ENCODE results near the gene CCDC88B.

The CCDC88B gene

DNA sequence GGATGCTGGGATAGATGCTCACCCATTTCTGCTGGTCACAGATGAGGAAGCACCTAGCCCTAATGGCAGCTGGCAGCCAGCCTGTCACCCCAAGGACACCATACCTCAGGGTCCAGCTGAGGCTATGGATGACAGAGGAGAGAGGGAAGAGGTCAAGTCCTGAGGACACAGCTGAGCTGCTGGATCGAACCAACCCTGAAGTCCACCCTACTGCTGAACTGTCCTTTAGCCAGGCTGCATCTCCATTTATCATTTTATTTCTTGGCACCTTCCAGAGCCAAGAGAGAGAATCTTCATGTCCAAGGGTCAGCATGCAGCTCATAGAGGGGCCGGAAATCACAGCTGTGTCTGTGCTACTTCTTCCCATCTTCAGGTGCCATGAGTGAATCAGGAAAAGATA, 49.8 kb downstream of the CCDC88B start:
- TF ChIP-seq, protein P1, sequence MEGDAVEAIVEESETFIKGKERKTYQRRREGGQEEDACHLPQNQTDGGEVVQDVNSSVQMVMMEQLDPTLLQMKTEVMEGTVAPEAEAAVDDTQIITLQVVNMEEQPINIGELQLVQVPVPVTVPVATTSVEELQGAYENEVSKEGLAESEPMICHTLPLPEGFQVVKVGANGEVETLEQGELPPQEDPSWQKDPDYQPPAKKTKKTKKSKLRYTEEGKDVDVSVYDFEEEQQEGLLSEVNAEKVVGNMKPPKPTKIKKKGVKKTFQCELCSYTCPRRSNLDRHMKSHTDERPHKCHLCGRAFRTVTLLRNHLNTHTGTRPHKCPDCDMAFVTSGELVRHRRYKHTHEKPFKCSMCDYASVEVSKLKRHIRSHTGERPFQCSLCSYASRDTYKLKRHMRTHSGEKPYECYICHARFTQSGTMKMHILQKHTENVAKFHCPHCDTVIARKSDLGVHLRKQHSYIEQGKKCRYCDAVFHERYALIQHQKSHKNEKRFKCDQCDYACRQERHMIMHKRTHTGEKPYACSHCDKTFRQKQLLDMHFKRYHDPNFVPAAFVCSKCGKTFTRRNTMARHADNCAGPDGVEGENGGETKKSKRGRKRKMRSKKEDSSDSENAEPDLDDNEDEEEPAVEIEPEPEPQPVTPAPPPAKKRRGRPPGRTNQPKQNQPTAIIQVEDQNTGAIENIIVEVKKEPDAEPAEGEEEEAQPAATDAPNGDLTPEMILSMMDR (IDR thresholded peaks at IDR 0.05; ENCODE audit: control insufficient read depth, extremely low read depth, insufficient read depth) = no peak
- no peak for DNase-seq (ENCODE audit: low read depth)
- H3K4me3 ChIP-seq (ENCODE audit: low read depth, low read length) = no peak overlapping the region

DNA sequence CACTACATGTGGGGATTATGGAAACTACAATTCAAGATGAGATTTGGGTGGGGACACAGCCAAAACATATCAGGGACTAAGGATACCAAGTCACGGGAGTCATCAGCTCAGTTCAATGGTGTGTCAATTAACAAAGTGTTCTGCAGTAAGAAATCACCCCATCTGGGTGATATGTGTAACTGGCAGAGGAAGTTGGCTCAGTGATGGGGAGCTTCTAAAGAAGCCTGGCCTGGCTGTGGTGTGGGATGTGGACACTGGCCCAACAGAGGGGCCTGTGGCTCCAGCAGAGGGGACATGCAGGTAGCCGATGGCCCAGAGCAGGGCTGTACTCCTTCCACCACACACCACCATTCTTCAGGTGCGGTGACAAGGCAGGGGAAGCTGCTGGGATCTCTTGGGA, 50.6 kb downstream of the CCDC88B start:
- no peak overlapping the region for H3K4me3 ChIP-seq (ENCODE audit: low read depth, low read length)
- TF ChIP-seq, protein P1 (IDR thresholded peaks at IDR 0.05; ENCODE audit: control insufficient read depth, extremely low read depth, insufficient read depth) = no peak
- DNase-seq (ENCODE audit: low read depth) = no peak

DNA sequence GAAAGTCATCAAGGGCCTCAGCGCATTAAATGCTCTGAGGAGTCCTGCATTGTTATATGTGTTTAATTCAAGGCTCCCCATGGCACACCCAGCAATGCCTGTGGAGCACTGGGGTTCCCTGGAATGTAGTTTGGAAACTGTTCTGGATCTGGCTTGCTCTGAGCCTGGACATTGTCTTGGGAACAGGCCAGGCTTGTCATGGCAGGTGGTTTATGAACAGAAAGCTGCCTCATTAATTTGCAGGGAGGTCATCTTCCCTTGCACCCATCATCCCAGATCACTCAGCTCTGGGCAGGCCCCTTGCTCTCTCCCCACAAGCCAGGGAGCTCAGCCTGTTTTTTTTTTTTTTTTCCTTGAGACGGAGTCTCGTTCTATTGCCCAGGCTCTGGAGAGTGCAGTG, 51.8 kb downstream of the CCDC88B start:
- no peak for DNase-seq (ENCODE audit: low read depth)
- no peak overlapping the region for H3K4me3 ChIP-seq (ENCODE audit: low read depth, low read length)
- TF ChIP-seq, protein P1 (IDR thresholded peaks at IDR 0.05; ENCODE audit: control insufficient read depth, extremely low read depth, insufficient read depth) = no peak

DNA sequence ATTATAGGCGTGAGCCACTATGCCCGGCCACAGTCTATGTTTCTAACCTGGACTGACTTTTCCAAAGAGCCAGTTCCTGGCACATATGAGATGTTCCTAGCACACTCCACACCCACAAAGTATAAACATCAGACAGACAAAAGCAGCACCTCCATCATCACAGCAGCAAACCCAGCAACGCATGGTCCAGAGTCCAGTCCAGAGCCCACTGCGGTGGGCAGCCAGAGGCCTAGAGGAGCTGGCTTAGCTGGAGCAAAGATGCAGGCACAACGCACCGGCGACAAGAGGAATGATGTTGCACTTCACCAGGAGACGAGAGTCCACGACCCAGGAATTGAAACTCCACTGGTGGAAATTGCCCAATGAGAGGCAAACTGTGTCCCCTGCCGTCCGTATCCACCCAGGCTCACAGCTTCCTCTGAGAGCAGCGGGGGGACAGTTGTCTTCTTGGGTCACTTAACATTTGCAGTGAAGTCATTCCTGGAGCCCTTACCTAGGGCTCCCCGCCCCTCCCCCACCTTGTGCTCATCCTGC, 55.6 kb downstream of the CCDC88B start:
- H3K4me3 ChIP-seq (ENCODE audit: low read depth, low read length) = no peak overlapping the region
- no peak for DNase-seq (ENCODE audit: low read depth)
- TF ChIP-seq, protein P1 (IDR thresholded peaks at IDR 0.05; ENCODE audit: control insufficient read depth, extremely low read depth, insufficient read depth) = no peak

DNA sequence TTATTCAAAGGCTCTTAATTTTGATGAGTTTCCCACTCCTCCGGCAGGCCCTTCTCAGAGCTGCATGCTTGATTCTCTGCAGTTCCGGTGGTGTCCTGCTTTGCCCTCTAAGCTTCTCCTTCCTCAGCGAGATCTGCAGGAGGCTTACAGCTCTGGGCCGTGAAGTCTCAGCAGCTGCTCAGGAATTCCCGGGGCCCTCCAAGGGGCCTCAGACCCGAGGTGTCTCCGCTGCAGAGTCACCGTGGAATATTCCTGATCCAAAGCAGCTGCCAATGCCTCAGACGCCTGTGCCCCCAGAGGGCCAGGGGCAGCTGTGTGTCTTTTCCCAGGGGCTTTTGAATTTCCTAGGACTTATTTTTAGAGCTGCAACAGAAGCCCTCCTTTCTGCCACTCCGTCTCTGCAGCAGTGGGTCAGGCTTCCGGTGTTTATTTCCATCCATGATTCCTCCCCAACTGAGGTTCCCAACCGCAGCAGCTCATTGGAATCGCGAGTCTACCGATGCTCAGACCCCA, 56.1 kb downstream of the CCDC88B start:
- DNase-seq (ENCODE audit: low read depth) = no peak
- TF ChIP-seq, protein P1 (IDR thresholded peaks at IDR 0.05; ENCODE audit: control insufficient read depth, extremely low read depth, insufficient read depth) = no peak
- H3K4me3 ChIP-seq (ENCODE audit: low read depth, low read length) = no peak overlapping the region

DNA sequence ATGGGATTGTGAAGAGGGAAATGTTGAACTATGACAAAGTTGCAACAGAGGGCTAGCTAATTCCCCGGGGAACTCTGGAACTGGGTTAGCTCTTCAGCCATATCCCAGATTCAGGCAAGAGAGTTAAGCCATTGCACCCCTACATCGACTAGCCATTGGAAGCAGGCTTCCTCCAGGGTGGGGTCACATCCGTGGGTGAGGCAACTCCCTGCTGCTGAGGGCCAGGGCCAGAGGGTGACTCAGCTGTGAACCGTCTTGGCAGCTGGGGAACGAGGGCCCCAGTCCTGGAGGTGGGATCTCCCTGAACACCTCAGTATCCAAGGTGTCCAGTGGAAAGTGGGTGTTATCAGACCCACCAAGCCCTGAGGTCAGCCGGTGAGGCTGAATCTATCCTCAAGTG, 60.1 kb downstream of the CCDC88B start:
- DNase-seq (ENCODE audit: low read depth) = no peak

More for the DNA sequence above, 60.1 kb downstream of the CCDC88B start:
- H3K4me3 ChIP-seq (ENCODE audit: low read depth, low read length) = no peak overlapping the region
- TF ChIP-seq, protein P1 (IDR thresholded peaks at IDR 0.05; ENCODE audit: control insufficient read depth, extremely low read depth, insufficient read depth) = no peak
